Right kidney (tissue), 1 donor: ENCODE data around the gene CD9.
"Not testable (repeated sequence)": the region's sequence is repeated elsewhere in the genome, so short reads cannot be mapped to it uniquely, and the experiment has no call there.

Experiments used
- DNase-seq: peaks from one replicate; pipeline ENCODE4 v3.0.0-alpha.2; 2016

CD9 gene

GRCh38 chr12:6177642-6178358 lies 22.4 kb upstream of the CD9 start:
- no peak for DNase-seq

- DNase-seq, result no peak
Observed at GRCh38 chr12:6178981-6179761, 21.0 kb upstream of the CD9 start.

GRCh38 chr12:6180268-6181051 lies 19.7 kb upstream of the CD9 start:
- no peak for DNase-seq

GRCh38 chr12:6181166-6181565 lies 19.0 kb upstream of the CD9 start:
- no peak for DNase-seq

- DNase-seq, result no peak
Observed at GRCh38 chr12:6181583-6182278, 18.5 kb upstream of the CD9 start.

- DNase-seq, result peak; percentile 53
Observed at GRCh38 chr12:6182279-6182898, 17.8 kb upstream of the CD9 start.

- DNase-seq, result no peak
Observed at GRCh38 chr12:6183689-6184428, 16.3 kb upstream of the CD9 start.

- no peak for DNase-seq
Observed at GRCh38 chr12:6185961-6186827, 14.0 kb upstream of the CD9 start.

GRCh38 chr12:6187948-6188793 lies 12.0 kb upstream of the CD9 start:
- no peak for DNase-seq

GRCh38 chr12:6189028-6189427 lies 11.2 kb upstream of the CD9 start:
- DNase-seq, result no peak

GRCh38 chr12:6189952-6190598 lies 10.1 kb upstream of the CD9 start:
- not testable (repeated sequence) for DNase-seq

GRCh38 chr12:6190767-6191530 lies 9.3 kb upstream of the CD9 start:
- DNase-seq, result not testable (repeated sequence)

GRCh38 chr12:6192604-6193380 lies 7.4 kb upstream of the CD9 start:
- DNase-seq, result no peak

- no peak for DNase-seq
Observed at GRCh38 chr12:6193853-6194815, 6.1 kb upstream of the CD9 start.

GRCh38 chr12:6195665-6196535 lies 4.3 kb upstream of the CD9 start:
- DNase-seq, result peak; percentile 80
